Measurements from ENCODE around the gene RBFOX1. TPM values are rescaled to one million over a fixed set of nuclear protein-coding genes. Genes with fewer than 3 reads are reported as not detected.
A peak's percentile ranks its signal among the peaks of the same experiment; 100 is the strongest.

The RBFOX1 gene
- total RNA-seq, 1 donor from 2014 or later: 3.1 TPM

DNA sequence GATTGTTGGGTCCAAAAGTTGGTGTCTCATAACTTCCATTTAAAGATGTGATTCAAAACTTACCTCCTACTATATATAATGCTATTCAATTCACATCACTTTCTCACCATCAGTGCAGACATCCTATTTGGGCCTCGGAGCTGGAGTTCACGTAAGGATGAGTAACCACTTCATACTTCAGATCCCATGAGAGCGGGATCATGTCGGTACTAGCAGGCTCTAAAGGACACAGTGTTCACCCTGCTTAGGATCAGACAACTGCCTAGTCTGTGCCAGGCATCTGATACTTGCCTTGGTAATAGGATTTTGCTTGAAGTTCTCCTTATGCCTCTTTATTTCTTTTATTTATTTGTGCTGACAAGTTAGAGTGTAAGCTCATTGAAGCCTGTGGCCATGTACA is 39.5 kb downstream of the RBFOX1 start:
- DNase-seq (ENCODE audit: low spot score): no peak

DNA sequence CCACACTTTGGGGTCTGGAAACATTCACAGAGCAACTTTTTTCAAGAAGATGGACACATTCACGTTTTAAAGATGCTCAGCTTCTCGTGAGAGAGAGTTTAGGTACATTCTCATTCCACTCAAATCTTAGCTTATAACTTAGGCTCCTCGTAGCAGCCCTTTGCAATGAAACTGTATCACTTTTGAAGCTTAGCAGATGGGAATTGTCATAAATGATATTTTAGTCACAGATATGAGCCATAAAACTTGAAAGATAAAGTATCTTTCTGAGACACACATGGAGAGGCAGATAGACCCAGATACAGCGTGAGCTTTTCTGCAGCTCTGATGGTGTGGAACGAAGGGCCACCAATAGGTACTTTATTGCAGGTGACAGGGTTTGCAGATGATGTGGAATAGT is 41.1 kb downstream of the RBFOX1 start:
- peak; percentile 54 for DNase-seq (ENCODE audit: low spot score)

DNA sequence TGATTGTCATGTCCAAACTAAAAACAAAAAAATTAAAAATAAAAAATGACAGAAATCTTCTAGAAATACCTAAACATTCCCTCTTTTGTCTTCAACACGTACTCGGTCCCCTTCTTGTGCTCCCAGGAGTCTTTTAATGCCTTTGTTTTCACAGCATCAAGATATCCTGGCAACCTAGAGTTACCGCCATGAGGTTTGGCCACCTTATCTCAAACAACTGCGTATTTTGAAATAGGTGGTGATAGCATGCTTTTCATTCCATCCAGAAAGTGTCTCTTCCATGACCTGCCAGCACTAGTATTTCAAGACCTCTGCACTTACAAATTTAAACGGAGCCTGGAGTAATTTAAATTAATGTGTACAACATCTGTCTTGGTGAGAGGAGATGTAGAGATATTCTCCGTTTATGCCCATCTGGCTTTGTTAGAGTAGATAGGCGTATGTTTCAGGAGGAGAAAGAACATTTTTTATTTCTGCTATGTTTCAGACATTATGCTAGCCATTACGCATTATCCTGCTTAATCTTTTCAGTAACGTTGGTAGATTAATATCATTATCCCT is 42.0 kb downstream of the RBFOX1 start:
- no peak for DNase-seq (ENCODE audit: low spot score)

DNA sequence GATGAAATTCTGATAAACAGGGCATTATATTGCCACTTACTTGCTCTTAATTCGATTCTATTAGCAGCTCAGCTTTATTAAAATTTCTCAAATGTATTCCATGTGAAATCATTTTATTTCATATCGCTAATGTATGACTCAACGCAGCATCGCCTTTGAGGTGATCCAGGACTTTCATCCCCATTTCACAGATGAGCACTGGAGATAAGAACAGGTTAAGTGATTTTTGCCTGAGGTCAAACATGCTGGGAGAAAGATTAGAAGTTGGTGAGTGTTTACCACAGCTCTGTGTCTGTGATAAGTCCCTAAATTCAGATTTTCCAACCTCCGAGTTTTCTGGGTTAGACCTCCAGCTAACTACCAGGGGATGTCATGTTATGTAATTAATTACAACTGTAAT is 43.6 kb downstream of the RBFOX1 start:
- no peak for DNase-seq (ENCODE audit: low spot score)

DNA sequence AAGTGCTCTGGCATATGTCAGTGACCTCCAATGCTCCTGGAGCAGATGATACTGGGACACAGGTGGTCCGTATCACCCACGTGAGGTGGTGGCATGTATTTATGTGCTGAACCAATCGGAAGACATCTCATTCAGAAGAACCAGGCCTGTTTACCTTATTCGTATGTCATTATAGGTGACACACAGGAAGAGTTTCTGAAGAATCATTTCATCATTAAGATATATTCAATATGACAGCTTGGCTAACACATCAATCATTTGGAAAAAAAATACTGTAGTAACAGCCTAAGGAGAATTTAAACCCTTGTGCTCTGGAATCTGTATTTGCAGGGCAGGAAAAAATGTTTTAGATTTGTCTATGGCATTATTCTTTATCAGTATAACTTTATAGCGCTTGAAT is 44.6 kb downstream of the RBFOX1 start:
- no peak for DNase-seq (ENCODE audit: low spot score)

DNA sequence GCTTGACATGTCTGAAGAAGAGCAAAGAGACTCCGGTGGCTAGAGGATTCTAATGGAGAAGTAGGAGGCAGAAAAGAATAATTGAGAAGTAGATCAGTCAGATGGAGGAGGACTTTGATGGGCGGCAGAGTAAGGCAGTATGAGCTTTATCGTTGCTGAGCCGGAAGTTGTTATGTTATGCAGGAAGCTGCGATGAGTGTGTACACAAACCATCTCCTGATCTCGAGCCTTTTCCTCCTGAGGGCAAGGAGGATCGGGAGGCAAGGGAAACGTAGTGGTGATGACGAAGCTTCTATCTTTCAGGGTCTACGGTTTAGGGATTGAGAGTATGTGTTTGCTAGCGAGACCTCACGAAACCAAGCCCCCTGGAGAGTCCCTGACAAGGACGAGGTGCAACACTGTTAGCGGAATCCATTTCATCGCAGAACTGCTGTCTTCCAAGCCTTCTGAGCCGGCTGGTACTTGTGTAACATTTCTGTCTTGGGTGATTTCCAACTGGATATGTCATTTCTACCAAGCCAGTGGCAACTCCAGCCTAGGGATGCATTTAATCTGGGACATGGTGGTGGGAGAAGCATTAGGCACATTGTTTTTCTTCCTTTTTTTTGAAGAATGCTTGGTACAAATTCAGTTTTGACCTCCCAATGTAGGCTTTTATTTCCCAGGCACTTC is 45.5 kb downstream of the RBFOX1 start:
- DNase-seq (ENCODE audit: low spot score): no peak

DNA sequence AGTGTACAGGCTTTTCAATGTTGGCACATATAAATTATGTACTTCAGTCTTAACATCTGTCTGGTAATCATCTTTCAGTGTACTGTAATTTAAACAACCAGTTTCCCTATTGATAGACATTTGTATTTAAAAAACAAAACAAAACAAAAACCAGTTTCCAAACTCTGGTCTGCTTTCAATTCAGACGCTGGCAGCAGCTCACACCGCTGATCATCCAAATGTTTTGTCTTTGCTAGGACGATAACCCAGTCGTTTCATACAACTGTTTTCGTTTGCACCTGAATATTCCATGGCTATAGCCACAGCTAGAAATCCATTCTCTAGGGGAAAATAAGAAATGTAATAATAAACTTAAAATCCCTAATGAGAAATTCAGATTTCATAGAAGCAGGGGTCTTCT is 47.8 kb downstream of the RBFOX1 start:
- no peak for DNase-seq (ENCODE audit: low spot score)

DNA sequence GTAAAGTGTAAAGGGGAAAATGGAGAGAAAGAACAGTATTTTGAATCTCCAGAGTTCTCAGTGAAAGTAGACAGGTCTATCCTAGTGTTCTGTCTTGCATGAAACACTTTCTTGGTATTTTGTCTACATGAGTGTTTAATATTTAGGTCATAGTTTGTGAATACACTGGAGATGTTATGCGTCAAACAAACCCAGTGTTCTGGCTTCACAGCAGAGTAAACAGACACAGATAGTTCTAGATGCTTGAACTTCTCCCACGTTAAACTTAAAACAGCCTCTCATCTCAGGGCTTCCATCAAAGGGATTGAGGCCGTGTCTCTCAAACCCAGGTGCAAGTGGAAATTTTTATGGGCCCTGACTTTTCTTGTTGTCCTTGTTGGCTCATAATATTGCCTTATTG is 48.3 kb downstream of the RBFOX1 start:
- DNase-seq (ENCODE audit: low spot score): no peak

DNA sequence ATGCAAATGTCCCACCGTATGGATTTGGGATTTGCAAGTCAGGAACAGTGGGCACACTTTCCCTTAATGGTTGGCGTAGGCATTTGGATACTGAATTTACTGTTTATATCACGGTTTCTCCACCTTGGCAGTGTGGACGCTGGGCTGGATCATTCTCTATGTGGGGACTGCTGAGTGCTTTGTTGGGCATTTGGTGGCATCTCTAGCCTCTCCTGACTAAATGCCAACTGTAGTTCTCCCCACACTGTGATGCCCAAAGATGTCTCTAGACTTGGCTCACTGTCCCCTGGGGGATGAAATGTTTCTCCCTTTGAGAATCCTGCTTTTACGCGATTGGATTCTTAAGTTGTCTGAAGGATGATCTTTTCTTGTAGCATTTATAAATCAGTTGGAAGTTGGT is 49.0 kb downstream of the RBFOX1 start:
- no peak for DNase-seq (ENCODE audit: low spot score)

DNA sequence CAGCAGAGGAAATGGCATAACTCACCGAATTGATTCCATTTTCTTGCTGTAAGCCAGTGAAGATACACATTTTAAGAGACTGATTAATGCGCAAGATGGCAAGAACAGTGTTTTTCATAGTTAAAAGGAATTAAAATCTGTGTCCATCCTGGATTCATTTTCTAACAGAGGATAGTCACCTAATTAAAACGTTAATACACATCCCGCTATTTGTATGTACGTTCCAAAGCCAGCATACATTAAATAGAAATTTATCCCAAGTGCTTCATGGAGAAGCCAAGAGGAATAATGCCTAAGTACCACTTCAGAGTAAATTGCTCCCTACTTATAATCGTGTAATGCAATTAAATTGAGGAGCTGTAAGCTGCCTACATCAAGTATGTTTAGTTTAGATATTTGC is 49.9 kb downstream of the RBFOX1 start:
- DNase-seq (ENCODE audit: low spot score): no peak

DNA sequence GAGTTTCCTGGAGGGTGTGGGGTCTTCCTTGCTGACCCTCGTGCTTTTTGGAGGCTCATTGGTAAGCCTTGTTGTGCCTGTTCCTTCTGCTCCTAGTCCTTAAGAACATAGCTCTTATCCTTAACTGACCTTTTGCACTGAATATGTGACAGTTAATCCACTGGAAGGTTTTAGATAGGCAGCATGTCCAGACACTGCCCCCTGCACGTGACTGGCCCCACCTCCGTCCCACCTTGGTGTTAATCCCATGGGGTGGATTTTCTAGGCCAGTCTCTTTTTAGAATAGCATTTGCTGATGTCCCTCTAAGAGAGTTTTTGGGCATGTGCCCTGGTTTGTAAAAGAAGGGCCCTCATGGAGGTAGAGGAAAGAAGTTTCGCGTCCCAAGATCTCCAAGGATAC is 58.3 kb downstream of the RBFOX1 start:
- DNase-seq (ENCODE audit: low spot score): no peak

DNA sequence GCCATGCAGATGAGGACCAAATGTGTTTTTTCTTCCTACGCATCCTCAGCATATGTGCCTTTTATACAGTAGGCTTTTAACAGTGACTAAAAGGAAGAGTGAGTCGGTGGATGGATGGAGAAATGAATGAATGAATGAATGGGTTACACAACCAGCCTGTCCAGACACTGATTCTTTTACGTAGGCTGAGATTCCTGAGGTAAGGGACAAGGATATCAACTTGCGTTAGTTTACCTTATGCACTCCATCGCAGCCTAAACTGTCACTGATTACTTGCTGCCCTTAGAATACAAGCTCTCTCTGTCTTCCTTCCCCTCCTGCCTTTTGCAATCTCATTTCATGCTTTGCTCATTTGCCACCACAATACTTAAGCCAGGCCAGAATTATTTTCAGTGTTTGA is 59.0 kb downstream of the RBFOX1 start:
- DNase-seq (ENCODE audit: low spot score): no peak

DNA sequence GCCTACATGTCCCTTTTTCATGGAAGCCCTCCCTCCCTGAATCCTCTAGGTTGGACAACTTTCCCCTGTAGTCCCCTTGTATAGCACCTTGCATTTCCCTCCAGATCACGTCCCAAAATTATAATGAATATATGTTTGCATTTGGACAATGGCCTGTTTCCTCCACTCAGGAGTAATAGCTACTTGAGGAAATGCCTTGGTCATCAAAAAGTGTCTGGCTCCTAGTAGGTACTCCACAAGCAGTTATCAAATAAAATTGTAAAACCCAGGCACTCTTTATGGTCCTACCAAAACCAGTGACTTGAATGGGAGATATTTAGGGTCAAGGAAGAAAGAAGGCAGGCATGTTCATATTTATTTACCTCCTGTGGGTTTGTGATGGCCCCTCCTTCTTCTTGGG is 59.6 kb downstream of the RBFOX1 start:
- no peak for DNase-seq (ENCODE audit: low spot score)

DNA sequence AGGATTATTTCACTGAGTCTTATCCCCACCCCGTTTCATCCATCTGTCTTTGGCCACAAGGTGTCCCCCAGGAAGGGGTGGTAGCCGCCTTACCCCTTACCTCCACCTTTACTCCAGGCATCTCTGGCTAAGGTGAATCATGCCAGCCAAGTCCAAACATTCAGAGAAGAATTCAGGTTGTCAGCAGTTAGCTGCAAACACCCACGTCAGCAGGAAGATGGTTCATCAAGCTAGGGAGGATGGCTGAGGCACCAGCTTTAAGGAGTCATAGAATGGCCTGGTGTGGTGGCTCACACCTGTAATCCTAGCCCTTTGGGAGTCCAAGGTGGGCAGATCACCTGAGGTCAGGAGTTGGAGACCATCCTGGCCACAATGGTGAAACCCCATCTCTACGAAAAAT is 61.0 kb downstream of the RBFOX1 start:
- DNase-seq (ENCODE audit: low spot score): no peak

DNA sequence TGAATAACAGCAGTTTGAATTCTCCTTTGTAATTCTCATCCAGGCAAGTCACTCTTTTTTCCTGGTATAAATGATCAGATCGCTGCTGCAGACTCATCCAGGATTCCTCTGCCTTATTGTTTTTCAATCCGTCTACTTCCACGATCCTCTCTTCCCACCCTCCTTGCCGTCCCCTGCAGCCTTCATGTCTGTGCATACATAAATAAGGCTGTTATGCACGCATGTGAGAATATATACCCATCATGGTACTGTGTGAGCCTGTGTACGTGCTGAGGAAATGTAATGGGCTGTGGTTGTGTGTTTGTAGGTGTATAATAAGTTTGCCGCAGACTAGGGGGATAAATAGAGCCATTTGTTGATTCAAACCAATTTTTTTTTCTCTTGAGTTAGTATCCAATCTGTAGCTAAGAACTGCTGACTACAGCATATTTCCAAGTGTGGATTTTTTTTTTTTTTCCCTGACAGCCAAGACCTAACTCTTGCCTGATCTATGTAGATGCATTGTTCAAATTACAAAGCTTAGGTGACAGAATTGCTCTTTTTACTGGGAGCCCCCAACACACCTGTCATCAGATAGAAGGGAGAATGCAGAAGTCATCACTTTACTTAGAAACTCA is 62.2 kb downstream of the RBFOX1 start:
- no peak for DNase-seq (ENCODE audit: low spot score)

DNA sequence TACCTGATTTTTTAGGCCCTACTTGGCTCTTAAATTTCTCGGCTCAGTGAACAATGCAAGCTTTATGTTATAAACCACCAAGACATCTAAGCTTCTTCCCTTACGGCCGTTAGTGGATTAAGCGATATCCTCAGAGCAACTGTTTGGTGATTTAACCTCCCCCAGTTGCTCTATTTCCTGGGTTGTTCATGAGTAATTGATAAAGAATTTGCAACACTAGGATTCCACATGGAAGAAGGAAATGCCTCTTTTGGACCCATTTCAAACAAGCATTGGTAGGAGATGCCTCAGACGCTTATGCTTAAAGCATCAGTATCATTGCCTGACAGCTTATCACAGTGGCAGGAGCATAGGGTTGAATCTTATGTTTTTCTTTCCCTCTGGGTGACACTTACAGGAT is 65.3 kb downstream of the RBFOX1 start:
- DNase-seq (ENCODE audit: low spot score): peak; percentile 95

DNA sequence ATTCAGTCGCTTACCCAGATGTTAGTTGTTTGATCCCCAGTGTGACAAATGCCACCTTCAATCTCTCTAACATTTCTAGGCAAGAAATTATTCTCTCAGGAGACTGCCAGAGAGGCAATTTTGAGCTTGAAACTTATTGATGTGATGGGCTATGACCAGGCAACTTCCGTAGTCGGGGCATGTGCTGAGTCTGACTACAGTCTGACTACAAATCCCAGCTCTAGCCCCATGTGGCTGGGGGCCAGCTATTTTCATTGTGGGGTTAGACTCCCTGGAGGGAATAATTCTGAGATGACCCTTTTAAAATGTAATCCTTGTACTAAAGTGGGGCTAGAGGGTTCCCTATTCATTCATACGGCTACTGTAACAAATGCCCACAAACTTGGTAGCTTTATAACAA is 65.9 kb downstream of the RBFOX1 start:
- DNase-seq (ENCODE audit: low spot score): no peak

DNA sequence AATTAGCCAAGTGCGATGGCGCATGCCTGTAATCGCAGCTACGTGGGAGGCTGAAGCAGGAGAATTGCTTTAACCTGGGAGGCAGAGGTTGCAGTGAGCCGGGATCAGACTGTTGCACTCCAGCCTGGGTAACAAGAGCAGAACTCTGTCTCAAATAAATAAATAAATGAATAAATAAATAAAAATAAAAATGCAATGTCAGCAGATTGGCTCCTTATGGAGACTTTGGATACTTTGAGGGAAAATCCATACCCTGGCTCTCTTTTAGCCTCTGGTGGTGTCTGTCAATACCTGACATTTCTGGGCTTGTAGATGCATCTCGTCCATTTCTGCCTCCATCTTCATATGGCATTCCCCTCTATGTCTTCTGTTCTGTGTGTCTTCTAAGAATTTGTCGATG is 66.7 kb downstream of the RBFOX1 start:
- no peak for DNase-seq (ENCODE audit: low spot score)

DNA sequence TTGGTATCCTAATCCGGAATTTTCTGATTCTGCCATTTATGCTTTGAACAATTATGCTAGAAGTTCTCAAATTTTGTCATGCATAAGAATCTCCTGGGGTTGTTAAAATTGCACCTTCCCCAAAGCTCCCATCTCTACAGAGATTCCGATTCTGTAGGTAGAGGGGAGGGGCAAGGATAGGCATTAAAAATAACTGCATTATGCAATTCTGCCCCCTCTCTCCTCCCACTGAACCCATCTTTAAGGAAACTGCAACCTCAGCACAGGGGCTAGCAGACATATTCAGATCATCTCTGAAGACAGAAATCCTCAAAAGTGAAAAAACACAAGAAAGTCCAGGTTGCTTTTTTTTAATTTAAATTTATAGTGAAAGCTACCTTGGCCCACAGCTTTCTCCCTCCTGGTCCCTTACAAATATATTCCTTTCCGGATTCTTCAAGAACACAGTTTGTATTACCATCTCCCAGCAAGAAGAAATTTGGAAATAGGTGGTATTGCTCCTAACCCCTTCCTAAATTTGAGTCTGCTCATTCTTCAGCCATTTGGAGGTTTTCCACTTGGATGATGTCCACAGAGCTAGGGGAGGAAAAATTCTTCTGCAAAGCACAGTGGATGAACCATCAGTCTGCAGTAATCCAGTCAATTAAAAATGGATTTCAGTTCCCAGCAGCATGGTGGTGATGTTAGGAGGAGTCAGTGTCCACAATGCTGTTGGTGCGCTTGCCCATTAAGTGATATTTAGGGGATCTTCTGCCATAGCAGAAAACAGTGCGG is 67.7 kb downstream of the RBFOX1 start:
- peak; percentile 70 for DNase-seq (ENCODE audit: low spot score)

DNA sequence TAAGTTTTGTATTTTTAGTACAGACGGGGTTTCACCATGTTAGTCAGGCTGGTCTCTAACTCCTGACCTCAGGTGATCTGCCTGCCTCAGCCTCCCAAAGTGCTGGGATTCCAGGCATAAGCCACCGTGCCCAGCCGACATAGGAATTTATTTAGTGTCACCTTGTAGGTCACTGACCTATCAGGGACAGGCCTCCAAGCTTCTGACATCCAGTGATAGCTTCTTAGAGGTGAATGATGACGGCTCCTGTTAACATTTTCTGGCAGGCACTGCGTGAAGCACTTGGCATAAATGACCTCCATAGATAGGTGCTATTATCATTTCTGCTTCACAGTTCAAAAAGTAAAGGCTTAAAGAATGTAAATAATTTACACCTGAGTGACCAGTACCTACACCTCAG is 71.6 kb downstream of the RBFOX1 start:
- no peak for DNase-seq (ENCODE audit: low spot score)

DNA sequence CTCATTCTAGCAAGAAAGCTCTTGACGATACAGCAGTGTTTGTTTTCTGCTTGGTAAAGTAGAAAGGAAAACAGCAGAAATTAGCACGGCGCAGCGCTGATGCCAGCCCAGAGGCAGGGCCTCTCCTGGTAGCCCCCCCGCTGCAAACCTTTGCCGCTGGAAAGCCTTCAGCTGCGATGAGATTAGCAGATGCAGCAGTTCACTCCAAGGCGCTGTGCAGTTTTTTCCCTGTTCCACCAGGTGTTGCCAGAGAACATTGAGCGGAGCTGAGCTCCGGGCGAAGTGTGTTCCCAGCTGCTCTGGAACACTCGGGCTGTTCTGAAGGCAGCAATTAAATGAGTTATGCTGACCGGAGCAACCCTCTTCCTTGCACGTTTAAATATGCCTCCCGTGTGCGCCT is 72.5 kb downstream of the RBFOX1 start:
- peak; percentile 81 for DNase-seq (ENCODE audit: low spot score)

DNA sequence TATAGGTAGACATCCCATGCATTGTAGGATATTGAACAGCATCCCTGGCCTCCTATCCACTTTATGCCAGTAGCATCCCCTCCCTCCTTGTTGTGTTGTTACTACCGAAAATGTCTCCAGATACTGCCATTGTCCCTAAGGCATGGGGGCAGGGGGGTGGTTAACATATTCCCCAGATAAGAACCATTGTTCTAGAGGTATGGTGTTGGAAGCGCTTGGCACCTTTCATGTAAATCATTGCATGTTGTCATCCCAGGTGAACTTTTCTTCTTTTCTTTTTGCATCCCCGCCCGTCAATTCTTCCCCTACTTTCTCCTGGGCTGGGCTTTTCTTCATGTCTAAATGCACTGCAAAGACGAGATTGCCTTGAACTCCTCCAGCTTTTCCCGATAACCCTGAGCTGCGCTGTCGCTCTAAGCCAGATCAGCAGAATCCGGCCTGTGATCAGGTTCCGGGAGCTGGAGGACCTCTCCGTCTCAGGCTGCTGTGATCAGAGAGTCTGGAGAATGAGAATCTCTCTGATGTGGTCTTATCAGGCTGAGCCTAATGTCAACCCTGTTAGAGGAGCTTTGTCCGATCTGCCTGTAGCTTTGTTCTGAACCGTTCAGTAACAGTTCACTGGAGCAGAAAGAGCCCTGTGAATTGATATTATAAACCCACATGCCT is 76.2 kb downstream of the RBFOX1 start:
- DNase-seq (ENCODE audit: low spot score): peak; percentile 85

Data from umbilical cord (tissue), 2 donors.